ENCODE results near the gene FIGN. TPM values are rescaled to one million over a fixed set of nuclear protein-coding genes. Genes with fewer than 3 reads are reported as not detected.

FIGN gene
- total RNA-seq, 1 experiment from 2014 or later, result 1.5 TPM

DNA sequence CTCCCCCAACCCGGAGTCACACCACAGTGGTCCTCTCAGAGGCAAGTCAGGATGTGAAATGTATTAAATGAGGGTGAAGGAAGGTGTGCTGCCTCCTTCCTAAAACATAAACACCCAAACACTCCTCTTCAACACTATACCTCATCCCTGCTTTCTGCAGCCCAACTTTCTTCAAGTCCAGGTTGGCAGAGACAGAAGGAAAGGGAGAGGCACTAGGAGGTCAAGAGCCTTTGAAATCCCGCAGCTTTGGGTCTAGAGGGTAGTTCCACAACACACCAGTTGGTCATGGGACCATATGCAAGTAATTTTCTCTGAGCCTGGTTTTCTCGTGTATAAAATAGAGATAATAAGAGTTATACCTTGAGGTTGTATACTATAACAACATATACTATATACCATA is 38.4 kb downstream of the FIGN start:
- Histone ChIP-seq H3K36me3 (ENCODE audit: low read depth, low read length) (no peaks in the 10 kb centered on the region), H2AFZ (ENCODE audit: low read length) (no peak overlapping the region), H4K20me1 (ENCODE audit: low read length) (no peaks in the 10 kb centered on the region), H3K4me2 (ENCODE audit: low read length) (no peak overlapping the region), H3K79me2 (ENCODE audit: low read length) (no peaks in the 10 kb centered on the region), H3F3A (ENCODE audit: low read length, unreplicated experiment) (no peaks in the 10 kb centered on the region), H3K9me2 (replicated peaks; ENCODE audit: low read length) (no peaks in the 10 kb centered on the region), H3K27me3 (ENCODE audit: low read length) (no peaks in the 10 kb centered on the region), H3K4me3 (ENCODE audit: low read length) (no peak overlapping the region), H3K9me3 (ENCODE audit: low read length) (no peaks in the 10 kb centered on the region), H3K9ac (ENCODE audit: low read length) (no peak overlapping the region), H3K27ac (ENCODE audit: low read length) (no peak overlapping the region), H3K4me1 (ENCODE audit: insufficient read depth, low read length) (peaks cover 4% of the 10 kb centered on the region)
- ATAC-seq, result no peak
- intact Hi-C loops (cut with micrococcal nuclease), result no loop called here
- CTCF ChIA-PET, result no interaction called here
- POLR2A ChIA-PET (ENCODE audit: unreplicated experiment), result no interaction called here
- BruUV-seq (replicated peaks), result no TSS peak
- no peak for TF ChIP-seq EZH2 (IDR thresholded peaks at IDR 0.05; ENCODE audit: low read length, unreplicated experiment)
- TF ChIP-seq, protein P1, sequence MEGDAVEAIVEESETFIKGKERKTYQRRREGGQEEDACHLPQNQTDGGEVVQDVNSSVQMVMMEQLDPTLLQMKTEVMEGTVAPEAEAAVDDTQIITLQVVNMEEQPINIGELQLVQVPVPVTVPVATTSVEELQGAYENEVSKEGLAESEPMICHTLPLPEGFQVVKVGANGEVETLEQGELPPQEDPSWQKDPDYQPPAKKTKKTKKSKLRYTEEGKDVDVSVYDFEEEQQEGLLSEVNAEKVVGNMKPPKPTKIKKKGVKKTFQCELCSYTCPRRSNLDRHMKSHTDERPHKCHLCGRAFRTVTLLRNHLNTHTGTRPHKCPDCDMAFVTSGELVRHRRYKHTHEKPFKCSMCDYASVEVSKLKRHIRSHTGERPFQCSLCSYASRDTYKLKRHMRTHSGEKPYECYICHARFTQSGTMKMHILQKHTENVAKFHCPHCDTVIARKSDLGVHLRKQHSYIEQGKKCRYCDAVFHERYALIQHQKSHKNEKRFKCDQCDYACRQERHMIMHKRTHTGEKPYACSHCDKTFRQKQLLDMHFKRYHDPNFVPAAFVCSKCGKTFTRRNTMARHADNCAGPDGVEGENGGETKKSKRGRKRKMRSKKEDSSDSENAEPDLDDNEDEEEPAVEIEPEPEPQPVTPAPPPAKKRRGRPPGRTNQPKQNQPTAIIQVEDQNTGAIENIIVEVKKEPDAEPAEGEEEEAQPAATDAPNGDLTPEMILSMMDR (conservative IDR thresholded peaks at IDR 0.05; ENCODE audit: low read depth, low read length), result no peak
- TF ChIP-seq EZH2phosphoT487 (IDR thresholded peaks at IDR 0.05; ENCODE audit: borderline replicate concordance, low read length), result no peak
- no peak for DNase-seq

DNA sequence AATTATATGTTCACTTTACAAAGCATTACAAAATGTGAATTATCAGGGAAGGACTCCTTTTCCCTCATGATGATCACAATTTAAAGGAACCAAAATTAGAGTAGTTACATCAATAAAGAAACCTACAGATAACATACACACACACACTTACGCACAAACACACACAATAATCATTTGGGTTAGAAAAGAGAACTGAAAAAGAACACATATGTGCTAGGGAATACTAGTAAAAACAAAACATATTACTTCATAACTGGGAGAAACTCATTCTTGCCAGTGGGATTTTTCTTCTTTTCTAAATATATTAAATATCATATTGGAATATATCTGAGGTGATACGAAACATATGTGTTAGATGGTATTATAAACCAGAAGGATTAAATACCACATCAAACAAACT is 42.3 kb downstream of the FIGN start:
- Histone ChIP-seq H3K9ac (ENCODE audit: low read length) (no peak overlapping the region), H3K4me2 (ENCODE audit: low read length) (no peak overlapping the region), H3K9me3 (ENCODE audit: low read length) (no peaks in the 10 kb centered on the region), H3F3A (ENCODE audit: low read length, unreplicated experiment) (no peaks in the 10 kb centered on the region), H3K9me2 (replicated peaks; ENCODE audit: low read length) (no peaks in the 10 kb centered on the region), H3K4me1 (ENCODE audit: insufficient read depth, low read length) (peaks cover 7% of the 10 kb centered on the region), H4K20me1 (ENCODE audit: low read length) (no peaks in the 10 kb centered on the region), H3K27me3 (ENCODE audit: low read length) (no peaks in the 10 kb centered on the region), H3K36me3 (ENCODE audit: low read depth, low read length) (no peaks in the 10 kb centered on the region), H3K79me2 (ENCODE audit: low read length) (no peaks in the 10 kb centered on the region), H3K27ac (ENCODE audit: low read length) (no peak overlapping the region), H2AFZ (ENCODE audit: low read length) (no peak overlapping the region), H3K4me3 (ENCODE audit: low read length) (no peak overlapping the region)
- intact Hi-C loops (cut with micrococcal nuclease), result no loop called here
- TF ChIP-seq EZH2 (IDR thresholded peaks at IDR 0.05; ENCODE audit: low read length, unreplicated experiment), result no peak
- TF ChIP-seq, protein P1 (conservative IDR thresholded peaks at IDR 0.05; ENCODE audit: low read depth, low read length), result no peak
- no peak for TF ChIP-seq EZH2phosphoT487 (IDR thresholded peaks at IDR 0.05; ENCODE audit: borderline replicate concordance, low read length)
- DNase-seq (no peak), ATAC-seq (no peak)
- BruUV-seq (replicated peaks), result no TSS peak
- ChIA-PET POLR2A (ENCODE audit: unreplicated experiment) (no interaction called here), CTCF (no interaction called here)

DNA sequence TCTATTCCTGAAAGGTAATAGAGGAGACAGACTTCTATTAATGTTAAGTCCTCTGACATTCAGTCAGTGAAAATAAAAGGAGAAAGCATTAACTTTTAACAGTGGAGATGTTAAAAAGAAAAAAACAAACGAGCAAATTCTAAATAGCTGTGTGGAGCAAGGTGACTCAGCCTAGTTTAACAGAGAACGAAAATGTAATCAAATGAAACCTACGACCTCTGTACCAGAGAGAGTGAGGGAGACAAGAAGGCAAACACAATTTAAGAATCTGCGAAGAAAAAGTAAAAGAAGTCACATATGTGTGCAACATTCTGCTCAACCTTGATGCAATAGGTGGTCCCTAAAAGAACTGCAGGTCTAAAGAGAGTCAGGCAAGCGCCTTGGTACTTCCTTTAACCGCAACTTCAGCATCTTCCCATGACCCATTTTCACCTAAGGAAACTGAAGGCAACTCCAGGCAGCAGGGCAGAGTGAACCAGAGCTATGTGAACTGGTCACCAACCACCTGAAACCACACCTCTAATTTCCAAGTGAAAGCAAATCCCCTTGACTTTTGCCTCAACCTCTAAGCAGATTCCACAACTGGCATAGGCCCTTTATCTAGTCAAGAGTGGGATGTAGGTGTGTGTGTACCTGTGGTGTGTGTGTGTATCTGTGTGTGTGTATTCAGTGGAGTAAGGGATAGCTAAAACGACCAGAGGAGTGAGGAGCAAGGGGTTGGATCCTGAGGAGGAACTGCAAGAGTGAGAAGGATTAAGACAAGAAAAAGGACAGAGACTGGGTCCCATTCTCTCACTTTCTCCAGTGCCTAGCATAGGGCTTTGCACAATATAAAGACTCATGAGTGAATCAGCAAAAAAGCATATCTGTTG is 43.0 kb downstream of the FIGN start:
- H3K9me2 ChIP-seq (replicated peaks; ENCODE audit: low read length), result no peaks in the 10 kb centered on the region
- no peaks in the 10 kb centered on the region for H3K36me3 ChIP-seq (ENCODE audit: low read depth, low read length)
- H3K27ac ChIP-seq (ENCODE audit: low read length), result no peak overlapping the region
- no peaks in the 10 kb centered on the region for H3F3A ChIP-seq (ENCODE audit: low read length, unreplicated experiment)
- DNase-seq (peak; percentile 27), ATAC-seq (peak; percentile 70)
- ChIA-PET POLR2A (ENCODE audit: unreplicated experiment) (interaction anchor here (0.6 kb wide), 1 partner anchor 347 kb away, joined by 3 read pairs; no protein-coding TSS in a partner anchor), CTCF (interaction anchor here (0.7 to 1.0 kb wide), 2 partner anchors 87 to 368 kb away, joined by 3 to 4 read pairs; no protein-coding TSS in a partner anchor)
- TF ChIP-seq, protein P1 (conservative IDR thresholded peaks at IDR 0.05; ENCODE audit: low read depth, low read length), result no peak
- no peak for TF ChIP-seq EZH2 (IDR thresholded peaks at IDR 0.05; ENCODE audit: low read length, unreplicated experiment)
- peak overlapping the region; percentile 38 for H3K4me2 ChIP-seq (ENCODE audit: low read length)
- no peak overlapping the region for H3K4me3 ChIP-seq (ENCODE audit: low read length)
- no peak overlapping the region for H3K9ac ChIP-seq (ENCODE audit: low read length)
- intact Hi-C loops (cut with micrococcal nuclease), result no loop called here
- no TSS peak for BruUV-seq (replicated peaks)
- H2AFZ ChIP-seq (ENCODE audit: low read length), result 0 out of 2 replicates have a peak overlapping the region, but pooled peaks have one; percentile 28
- no peaks in the 10 kb centered on the region for H4K20me1 ChIP-seq (ENCODE audit: low read length)
- H3K27me3 ChIP-seq (ENCODE audit: low read length), result no peaks in the 10 kb centered on the region
- H3K9me3 ChIP-seq (ENCODE audit: low read length), result no peaks in the 10 kb centered on the region
- H3K4me1 ChIP-seq (ENCODE audit: insufficient read depth, low read length), result peaks cover 7% of the 10 kb centered on the region
- H3K79me2 ChIP-seq (ENCODE audit: low read length), result no peaks in the 10 kb centered on the region
